ENCODE data around the gene TUT7.
A peak's percentile ranks its signal among the peaks of the same experiment; 100 is the strongest.
"Not testable (repeated sequence)": the region's sequence is repeated elsewhere in the genome, so short reads cannot be mapped to it uniquely, and the experiment has no call there.

The TUT7 gene

DNA sequence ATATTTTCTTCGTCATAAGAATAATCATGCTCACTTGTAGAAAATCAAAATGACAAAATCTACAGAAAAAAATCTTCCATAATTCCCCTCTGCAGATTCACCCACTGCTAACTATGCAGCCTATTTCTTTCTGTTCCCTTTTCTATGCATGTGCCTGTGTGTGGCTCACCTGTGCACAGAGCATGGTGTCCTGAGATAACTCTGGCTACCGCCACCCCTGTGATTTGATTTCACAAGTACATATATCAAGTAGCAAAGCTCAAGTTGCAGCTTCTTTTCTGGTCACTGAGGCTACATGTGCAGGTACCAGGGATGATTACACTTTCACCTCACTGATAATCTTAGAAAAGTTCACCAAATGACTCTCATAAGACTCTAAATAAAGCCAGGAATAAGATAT lies 53.5 kb downstream of the TUT7 start:
- no peak for DNase-seq (ENCODE audit: low read depth in 2 of 2)

DNA sequence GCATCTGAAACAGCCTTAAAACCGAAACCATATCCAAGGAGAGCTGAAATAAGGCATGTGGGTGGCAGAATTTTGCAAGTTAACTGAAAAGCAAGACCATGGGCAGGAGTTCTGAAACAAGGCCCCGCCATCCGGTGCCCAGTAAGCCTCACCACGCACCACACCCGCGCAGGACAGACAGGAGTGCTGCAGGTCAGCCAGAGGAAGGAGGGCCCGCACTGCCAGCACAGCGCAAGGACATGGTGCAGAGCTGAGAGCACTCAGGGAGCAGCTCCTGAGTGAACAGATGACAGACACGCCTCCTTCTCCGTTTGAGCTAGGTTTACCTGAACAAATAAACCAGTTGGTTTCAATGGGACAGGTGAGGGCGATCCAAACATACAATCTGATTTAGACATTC lies 55.3 kb downstream of the TUT7 start:
- no peak for DNase-seq (ENCODE audit: low read depth in 2 of 2)

DNA sequence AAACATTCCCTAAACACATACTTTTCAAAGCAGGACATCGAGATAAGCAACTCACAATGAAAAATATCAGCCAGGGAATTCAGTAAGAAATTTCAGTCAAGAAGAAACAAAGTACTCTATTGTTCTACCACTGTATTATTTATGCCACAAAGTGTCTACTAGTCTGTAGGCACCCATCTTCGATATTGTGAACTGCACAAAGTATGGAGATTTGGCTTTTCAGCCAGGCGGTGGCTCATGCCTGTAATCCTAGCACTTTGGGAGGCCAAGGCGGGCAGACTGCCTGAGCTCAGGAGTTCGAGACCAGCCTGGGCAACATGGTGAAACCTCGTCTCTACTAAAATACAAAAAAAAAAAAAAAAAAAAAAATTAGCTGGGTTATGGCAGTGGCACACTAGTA lies 63.9 kb downstream of the TUT7 start:
- DNase-seq (ENCODE audit: low read depth in 2 of 2), result not testable (repeated sequence)

DNA sequence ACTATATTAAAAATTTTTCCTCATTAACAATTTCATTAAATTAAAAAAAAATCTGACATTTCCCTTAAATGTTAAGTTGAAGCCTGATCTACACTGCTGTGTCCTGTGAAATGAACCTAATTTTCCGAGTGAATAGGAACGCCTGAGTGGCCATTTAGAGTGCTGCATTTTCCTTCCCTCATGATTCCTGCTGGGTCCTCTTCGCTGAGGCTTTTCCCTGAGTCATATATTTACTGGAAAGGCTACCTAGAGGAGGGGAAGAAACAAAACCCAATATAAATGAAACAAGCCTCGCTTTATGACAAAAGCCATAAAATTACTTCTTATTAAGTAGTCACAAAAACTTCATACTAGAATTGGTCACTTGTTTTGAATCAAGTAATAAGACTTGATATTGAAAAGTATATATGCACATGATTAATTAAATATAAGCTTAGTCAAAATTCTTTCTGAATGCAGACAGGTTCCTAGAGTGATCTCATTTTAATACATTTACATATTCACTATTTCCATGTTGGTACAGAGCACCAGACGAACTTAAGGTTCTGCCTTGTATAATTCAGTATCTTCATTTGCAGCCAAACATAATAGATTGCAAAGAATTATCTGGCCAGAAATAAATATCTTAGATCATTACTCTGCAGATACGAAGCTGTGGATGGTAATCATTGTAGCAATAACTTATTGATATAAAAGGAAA lies 65.6 kb downstream of the TUT7 start:
- no peak for DNase-seq (ENCODE audit: low read depth in 2 of 2)

DNA sequence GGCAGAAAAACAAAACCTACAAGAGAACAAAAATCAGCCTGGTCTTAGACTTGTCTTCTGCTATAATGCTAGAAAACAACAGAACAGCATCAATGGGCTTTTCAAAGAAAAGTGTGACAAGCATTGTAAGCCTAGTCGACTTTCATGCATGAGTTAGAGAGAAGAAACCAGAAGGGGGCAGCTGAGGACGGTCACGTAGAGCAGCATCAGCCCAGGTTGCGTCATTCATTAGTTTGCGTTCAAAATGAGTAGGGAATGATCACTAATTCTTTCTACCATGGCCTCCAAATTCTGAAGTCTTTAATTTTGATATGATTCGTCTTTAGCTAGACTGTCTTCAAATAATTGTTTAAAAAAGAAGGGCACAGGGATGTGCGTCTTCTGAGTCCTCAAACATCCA lies 67.2 kb downstream of the TUT7 start:
- no peak for DNase-seq (ENCODE audit: low read depth in 2 of 2)

DNA sequence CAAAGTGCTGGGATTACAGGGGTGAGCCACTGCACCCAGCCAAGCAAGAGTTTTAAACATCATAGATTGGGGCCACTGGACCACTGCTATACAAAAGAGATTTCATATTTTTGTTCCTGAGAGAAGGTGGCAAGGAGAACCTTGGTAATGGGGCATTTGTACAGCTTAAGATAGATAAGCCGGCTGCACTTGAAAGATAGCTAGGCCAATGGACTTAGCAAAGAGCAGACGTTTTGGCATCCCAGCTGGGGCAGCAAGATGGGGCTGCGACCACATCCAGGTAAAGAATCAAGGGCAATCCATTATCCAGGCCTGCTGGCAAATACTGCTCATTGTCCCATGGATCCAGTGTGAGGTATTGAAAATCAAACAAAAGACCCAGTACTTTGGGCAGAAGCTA lies 67.9 kb downstream of the TUT7 start:
- DNase-seq (ENCODE audit: low read depth in 2 of 2), result no peak

DNA sequence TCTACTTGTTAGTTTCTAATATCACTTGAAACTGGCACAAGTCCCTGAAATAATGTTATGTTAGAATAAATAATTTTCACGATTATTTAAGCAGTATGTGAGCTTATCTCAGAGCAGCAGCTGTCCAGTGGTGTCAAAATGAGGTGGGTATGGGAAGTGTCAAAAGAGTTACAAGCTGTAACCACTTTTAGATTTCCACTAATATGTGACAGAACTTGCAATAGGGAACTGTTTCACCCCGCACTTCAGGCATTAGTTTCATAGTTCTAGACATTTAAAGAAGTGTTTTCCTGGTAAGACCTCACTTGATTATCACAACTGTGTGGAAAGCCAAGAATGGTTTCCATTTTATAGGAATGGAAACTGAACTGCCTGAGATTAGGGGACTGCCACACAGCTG lies 68.9 kb downstream of the TUT7 start:
- DNase-seq (ENCODE audit: low read depth in 2 of 2), result no peak

DNA sequence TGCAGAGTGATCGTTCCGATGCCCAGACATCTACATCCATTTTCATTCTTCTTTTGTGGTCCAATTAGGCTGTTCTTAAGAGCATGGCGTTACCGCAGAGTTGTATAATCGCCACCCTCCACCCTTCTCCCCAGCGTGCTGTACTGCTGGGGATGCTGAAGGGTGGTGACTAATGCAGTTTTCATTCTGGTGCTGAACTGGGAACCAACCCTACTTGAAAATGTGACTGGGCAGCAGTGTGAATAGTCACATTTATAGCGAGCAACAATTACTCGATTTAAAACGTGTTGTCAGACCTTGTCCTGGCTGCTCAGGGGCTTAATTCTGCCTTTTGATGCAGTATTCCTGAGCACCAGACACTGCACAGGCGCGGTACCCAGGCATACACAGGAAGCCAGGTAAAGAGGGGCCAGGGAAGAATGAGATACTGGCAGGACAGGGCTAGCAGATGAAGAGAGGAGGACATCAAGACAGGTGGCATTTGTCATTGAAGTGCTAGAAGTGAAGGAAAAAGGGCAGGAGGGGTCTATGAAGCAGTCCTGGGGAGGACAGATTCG lies 71.2 kb downstream of the TUT7 start:
- no peak for DNase-seq (ENCODE audit: low read depth in 2 of 2)

DNA sequence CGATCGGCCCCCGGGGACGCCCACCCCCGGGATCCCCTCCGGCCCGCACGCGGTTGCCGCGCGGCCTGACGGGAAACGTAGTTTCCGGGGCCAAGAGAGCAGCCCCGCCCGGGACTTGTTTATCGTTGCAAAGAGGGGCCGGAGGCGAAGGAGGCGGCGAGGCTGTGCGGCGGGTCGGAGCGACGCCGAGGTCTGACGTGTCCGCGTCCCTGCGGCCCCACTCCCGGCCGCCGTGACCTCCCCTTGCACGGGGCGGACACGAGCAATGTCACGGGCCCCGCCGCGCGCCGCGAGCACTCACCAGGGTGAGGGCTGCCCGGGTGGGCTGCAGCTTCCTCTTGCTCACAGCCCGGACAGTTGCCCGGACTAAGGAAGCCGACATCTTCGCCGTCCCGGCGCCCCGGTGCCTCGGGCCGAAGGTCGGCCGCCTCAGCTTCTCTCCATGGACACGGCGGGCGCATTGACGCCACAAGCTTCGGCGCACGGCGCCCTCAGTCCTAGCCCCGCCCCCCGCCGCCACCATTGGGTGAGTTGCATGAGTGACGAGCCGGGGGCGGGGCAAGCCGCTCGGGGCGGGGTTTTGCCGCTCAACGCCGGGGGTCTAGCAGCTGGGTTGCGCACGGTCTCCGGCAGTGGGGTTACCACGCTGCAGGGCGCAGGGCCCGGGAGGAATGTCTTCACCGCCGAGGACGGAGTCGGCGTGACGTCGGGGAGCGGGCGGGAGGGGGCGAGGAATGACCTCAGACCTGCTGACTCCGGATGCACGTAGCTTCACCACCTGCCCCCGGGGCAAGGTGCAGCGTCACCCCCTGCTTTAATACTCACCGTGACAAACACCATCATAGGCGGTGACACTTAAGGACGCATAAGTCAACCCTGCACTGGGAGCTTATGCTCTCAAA lies 71.9 kb downstream of the TUT7 start, which contains the start of gene ISCA1:
TSS of gene ISCA1 (minus strand) at position 462 of the 902 bp plus-strand sequence. CDS start at position 382, 80 bp downstream.
- peak; percentile 97 for DNase-seq (ENCODE audit: low read depth in 2 of 2)

DNA sequence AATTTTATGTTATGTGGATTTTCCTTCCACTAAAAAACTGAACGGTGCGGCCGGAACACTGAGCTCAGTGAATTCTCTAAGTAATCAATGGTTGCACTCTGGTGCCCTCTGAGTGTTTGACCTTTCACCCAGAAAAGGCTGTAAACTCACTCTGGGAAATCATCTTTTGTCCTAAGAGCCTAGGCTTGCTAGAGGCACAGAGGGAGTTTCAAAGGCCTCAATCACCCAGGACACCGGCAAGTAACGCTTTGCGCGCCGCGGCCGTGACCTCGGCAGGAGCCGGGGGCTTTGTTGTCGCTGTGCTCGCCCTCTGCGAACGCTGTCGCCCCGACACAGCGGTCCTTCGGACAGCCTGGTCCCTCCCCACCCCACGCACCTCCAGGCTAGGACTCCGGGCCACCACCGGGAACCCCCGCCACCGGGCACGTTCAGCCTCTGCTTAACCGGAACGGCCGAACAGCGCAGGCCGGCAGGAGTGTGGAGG lies 72.6 kb downstream of the TUT7 start:
- no peak for DNase-seq (ENCODE audit: low read depth in 2 of 2)

DNA sequence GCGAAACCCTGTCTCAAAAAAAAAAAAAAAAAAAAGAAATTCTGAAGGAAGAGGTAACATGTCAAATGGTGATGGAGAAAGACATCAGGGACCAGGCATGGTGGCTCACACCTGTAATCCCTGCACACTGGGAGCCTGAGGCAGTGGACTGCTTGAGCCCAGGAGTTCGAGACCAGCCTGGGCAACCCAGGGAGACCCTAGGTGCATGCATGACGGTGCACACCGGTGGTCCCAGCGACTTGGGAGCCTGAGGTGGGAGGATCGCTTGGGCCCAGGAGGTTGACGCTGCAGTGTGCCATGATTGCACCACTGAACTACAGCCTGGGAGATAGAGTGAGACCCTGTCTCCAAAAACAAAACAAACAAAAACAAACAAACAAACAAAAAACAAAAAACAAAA lies 73.6 kb downstream of the TUT7 start:
- DNase-seq (ENCODE audit: low read depth in 2 of 2), result no peak

DNA sequence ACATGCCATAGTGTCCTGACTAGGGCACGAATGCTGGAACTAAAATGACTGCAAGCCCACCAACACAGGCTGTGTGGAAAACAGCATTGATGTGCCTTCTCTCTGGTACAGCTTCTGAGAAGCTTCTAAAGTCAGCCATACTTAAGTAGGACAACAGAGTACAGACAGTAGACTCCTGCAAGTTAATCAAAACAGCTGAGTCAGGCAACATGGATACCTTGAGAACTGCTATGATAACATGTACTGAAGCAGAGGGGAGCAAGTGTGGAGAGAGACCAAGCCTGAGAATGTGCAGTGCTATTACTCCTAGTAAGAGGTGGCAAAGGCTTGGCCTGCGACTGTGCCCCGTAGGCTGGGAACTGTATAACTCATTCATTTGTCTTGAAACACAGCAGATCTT lies 74.4 kb downstream of the TUT7 start:
- no peak for DNase-seq (ENCODE audit: low read depth in 2 of 2)

DNA sequence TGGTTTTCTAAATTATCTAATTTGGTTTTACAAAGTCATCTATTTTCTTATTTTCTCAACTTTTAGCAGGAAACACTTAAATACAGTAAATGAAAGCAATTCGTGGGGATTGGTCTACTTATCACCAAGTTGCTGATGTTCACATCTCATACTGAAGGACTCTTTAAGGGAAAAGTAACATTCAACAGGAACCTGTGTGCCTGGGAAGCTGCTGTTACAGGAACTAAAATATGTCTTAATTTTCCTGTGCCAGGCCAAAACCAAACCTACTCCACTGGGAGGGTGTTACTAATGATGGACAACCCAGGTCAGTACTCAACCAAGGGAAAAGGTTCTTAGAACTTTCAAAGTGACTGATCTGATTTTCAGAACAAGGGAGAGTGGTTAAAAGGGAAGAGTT lies 77.1 kb downstream of the TUT7 start:
- no peak for DNase-seq (ENCODE audit: low read depth in 2 of 2)

DNA sequence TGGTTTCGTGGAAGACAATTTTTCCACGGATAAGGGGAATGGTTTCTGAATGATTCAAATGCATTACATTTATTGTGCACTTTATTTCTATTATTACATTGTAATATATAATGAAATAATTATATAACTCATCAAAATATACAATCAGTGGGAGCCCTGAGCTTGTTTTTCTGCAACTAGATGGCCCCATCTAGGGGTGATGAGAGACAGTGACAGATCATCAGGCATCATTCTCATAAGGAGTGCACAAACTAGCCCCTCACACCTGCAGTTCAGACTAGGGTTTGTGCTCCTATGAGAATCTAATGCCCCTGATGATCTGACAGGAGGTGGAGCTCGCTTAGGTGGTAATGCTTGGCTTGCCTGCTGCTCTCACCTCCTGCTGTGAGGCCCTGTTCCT lies 78.2 kb downstream of the TUT7 start:
- DNase-seq (ENCODE audit: low read depth in 2 of 2), result no peak

DNA sequence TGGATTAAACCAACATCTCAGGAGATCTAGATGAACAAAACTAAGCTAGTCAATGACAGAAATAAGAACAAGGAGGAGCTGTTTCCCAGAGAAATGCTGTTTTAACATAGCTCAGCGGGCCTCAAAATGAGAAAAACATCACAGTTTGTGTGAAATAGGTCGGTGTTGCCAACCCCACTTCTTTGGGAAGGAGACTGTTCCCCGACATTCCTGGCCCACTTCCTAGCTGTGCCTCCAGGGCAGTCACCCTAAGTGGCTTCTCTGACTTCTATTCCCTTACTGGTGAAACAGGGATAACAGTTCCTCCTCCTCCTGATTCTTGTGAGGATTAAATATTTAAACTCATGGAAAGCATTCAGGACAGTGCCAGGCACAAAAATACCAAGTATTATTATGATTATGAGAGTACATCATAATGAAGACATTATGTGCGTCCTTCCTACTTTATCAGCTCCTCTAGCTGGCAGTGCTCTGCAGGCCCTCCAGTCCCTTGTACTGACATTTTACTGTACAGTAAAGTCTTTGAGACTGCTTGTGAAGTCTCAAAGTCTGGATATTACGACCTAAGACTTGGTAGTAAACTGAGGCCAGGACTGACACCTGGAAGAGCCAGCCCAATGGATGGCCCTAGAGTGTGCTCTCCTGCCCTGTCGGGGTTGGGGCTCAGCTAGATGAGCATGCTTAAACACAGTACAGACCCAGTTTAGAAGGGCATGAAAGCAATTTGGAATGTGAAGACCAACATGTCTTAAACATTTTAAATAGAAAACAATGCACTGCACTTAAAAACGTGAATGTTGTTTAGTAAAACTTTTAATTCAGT lies 79.2 kb downstream of the TUT7 start:
- no peak for DNase-seq (ENCODE audit: low read depth in 2 of 2)

DNA sequence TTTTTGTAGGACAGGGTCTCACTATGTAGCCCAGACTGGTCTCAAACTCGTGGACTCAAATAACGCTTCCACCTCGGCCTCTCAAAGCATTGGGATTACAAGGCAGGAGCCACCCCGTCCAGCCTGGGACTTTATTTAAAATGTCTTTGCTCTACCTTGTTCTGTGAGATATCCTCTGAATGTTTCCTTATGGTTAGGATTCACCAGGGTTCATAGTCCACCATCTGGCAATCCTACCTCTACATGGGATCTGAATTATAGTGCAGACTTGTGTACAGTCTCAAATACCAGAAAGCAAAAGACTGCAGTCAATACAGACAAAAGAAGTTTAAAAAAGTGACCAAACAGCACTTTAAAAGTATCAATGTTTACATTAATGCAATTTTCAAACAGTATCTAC lies 82.0 kb downstream of the TUT7 start:
- DNase-seq (ENCODE audit: low read depth in 2 of 2), result no peak

DNA sequence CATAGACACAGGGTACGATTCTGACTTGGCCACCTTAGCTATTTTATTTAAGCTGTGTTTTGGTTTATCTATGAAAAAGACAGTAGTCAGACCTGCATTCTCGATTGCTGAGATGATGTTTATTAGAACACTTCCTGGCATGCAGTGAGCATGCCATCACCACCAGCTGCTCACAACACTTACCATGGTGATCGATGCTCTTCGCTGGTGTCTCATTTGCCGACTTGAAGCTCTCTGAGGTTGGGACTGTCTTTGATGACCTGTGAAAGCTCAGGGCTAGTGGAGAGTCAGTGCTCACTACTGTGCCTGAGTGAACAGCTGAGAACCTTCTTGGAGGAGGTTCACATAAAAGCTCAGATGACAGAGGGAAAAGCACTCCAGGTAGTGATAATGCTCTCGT lies 90.3 kb downstream of the TUT7 start:
- no peak for DNase-seq (ENCODE audit: low read depth in 2 of 2)

DNA sequence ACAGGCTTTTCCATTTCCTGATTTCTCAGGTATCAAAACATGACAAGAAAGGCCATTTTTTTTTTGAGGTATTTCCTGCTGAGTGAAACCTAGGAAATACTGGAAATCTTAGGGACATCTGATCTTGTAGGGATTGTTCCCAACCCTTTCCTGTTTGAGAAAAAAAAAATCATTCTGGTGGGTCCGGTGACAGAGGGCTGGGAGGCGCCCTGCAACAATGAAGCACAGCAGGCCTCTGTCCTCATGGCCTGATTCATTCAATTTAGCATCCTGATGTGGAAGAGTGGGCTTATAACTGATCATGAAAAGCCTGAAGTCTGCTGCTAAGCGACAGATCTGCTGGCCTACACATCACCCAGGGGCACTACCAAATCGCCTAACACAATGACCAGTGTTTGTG lies 91.7 kb downstream of the TUT7 start:
- no peak for DNase-seq (ENCODE audit: low read depth in 2 of 2)

DNA sequence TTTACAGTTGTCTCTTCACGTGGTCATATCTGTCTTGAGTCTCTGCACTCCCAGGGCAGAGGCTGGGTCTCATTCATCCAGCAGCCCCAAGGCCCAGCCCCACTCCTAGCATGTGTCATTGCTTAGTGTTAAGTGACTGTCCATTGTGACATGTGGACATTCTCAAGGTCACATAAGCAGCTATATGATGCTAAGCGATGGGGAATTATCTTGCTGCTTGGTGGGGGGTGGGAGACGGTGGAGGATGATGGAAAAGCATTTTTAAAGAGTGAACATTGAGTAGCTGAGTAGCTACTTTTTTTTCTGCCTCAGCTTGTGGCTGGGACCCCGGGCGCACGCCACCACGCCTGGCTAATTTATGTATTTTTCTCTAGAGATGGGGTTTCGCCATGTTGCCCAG lies 94.7 kb downstream of the TUT7 start, which contains the start of gene C9orf153:
TSS of gene C9orf153 (minus strand) at position 101 of the 400 bp plus-strand sequence. CDS start 30,054 bp downstream, outside the sequence.
- DNase-seq (ENCODE audit: low read depth in 2 of 2), result no peak

DNA sequence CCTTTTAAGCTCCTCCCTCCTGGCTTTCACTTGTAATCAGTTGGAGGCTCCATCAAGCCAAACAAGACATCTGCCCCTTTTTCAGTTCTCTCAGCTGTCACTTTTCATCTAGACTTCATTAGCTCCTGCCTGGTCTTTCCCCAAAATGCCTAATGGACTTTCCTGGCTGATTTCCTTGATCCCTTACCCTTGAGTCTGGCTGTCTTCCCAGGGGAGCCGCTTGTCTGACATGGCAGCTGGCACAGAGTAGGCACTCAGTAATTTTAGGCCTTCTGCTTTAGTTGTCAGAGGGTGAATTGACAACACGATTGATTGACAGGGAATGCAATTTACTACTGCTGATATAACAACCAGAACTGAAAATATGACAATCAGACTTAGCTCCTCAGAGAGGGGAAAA lies 96.8 kb downstream of the TUT7 start:
- no peak for DNase-seq (ENCODE audit: low read depth in 2 of 2)

DNA sequence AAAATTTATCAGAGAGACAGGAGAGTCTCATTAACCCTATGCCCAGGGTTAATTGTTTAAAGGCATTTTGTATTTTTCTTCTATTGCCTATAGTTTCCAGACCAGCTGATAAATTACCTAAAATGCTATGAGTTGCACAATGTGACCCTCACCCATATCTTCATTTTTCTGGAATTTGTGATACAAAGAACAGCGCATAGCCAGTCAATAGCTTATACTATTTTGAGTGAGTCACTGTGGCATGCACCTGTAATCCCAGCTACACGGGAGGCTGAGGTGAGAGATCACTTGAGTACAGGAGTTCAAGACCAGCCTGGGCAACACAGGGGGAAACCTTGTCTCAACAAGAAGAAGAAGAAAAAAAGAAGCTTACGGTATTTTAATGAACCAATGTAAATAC lies 97.6 kb downstream of the TUT7 start:
- no peak for DNase-seq (ENCODE audit: low read depth in 2 of 2)

DNA sequence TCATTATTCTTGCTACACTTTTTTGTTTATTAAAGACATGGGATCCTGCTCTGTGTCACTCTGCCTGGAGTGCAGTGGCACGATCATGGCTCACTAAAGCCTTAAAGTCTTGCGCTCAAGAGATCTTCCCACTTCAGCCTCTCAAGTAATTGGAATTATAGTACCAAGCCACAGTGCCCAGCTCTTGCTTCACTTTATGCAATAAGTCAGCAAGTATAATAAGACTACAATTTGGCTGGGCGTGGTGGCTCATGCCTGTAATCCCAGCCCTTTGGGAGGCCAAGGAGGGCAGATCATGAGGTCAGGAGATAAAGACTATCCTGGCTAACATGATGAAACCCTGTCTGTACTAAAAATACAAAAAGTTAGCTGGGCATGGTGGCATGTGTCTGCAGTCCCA lies 100.6 kb downstream of the TUT7 start:
- no peak for DNase-seq (ENCODE audit: low read depth in 2 of 2)
